OCI-LY7 (cell line): Measurements from ENCODE around the gene VPS37C. TPM values are rescaled to one million over a fixed set of nuclear protein-coding genes. Genes with fewer than 3 reads are reported as not detected.

Experiments
- BruUV-seq: library from RNA; stranded (reverse); fragments of 400-500 nt; replicated peaks from 2 replicates; lab custom pipeline; 2021; lab: Mats Ljungman, UMichigan
- CTCF ChIA-PET: fragments of 300-600 bp; sonication (Branson Sonifier 250); formaldehyde crosslinking; loops from one replicate; lab custom pipeline; 2022; ENCODE audit warnings: antibody characterized with exemption; ENCODE audit not compliant: unreplicated experiment; lab: Charles Lee
- POLR2A ChIA-PET: fragments of 300-600 bp; sonication (Branson Sonifier 250); formaldehyde crosslinking; loops from one replicate; lab custom pipeline; 2022; ENCODE audit warnings: antibody characterized with exemption; lab: Charles Lee
- DNase-seq: peaks from one replicate; pipeline ENCODE4 v3.0.0-alpha.2; 2015; ENCODE audit warnings: low spot score
- H2AFZ ChIP-seq: fragments of 200-600 bp; sonication (generic), shearing (Covaris generic); 2 replicates; pipeline ENCODE4 v1.6.1; 2014; ENCODE audit warnings: mild to moderate bottlenecking, antibody characterized with exemption, low read length, moderate library complexity
- H3K27ac ChIP-seq: fragments of 200-600 bp; sonication (generic); 2 replicates; pipeline ENCODE4 v1.5.1; 2014; ENCODE audit warnings: mixed run types, low read depth, mild to moderate bottlenecking, moderate library complexity, low read length, inconsistent platforms; ENCODE audit not compliant: poor library complexity, severe bottlenecking
- H3K36me3 ChIP-seq: fragments of 200-600 bp; sonication (generic); 2 replicates; pipeline ENCODE4 v1.6.1; 2014; ENCODE audit warnings: mild to moderate bottlenecking, antibody characterized with exemption, low read length, moderate library complexity, mixed read lengths; ENCODE audit not compliant: insufficient read depth
- H3K4me1 ChIP-seq: fragments of 200-600 bp; sonication (generic); 2 replicates; pipeline ENCODE4 v1.5.1; 2014; ENCODE audit warnings: mild to moderate bottlenecking, low read length; ENCODE audit not compliant: insufficient read depth, poor library complexity, severe bottlenecking
- H3K4me2 ChIP-seq: fragments of 200-600 bp; sonication (generic); 2 replicates; pipeline ENCODE4 v1.6.1; 2014; ENCODE audit warnings: mild to moderate bottlenecking, low read length
- H3K4me3 ChIP-seq: fragments of 200-600 bp; sonication (generic); 2 replicates; pipeline ENCODE4 v1.5.1; 2014; ENCODE audit warnings: mild to moderate bottlenecking, low read depth, low read length; ENCODE audit not compliant: poor library complexity, severe bottlenecking
- H3K79me2 ChIP-seq: fragments of 200-600 bp; sonication (generic); 2 replicates; pipeline ENCODE4 v1.6.1; 2016; ENCODE audit warnings: low read depth, mild to moderate bottlenecking, low read length, moderate library complexity, mixed read lengths; ENCODE audit not compliant: insufficient read depth
- H3K9me2 ChIP-seq: fragments of 200-600 bp; sonication (generic); 2 replicates; pipeline ENCODE4 v1.6.1; 2016; ENCODE audit warnings: mild to moderate bottlenecking, low read length, mixed read lengths; ENCODE audit not compliant: insufficient read depth
- H3K9me3 ChIP-seq: fragments of 200-600 bp; sonication (generic); 2 replicates; pipeline ENCODE4 v1.6.1; 2014; ENCODE audit warnings: mild to moderate bottlenecking, mixed run types, low read length, mixed read lengths
- H4K20me1 ChIP-seq: fragments of 200-600 bp; sonication (generic); 2 replicates; pipeline ENCODE4 v1.6.1; 2014; ENCODE audit warnings: mild to moderate bottlenecking, antibody characterized with exemption, low read length, moderate library complexity, mixed read lengths; ENCODE audit not compliant: insufficient read depth
- EZH2phosphoT487 ChIP-seq: fragments of 200-600 bp; sonication (generic); IDR thresholded peaks from 2 replicates; pipeline ENCODE4 v1.6.1; 2018; ENCODE audit warnings: low read depth, borderline replicate concordance, mild to moderate bottlenecking, mixed run types, antibody characterized with exemption, low read length, moderate library complexity, mixed read lengths
- intact Hi-C: fragments of 100-400 bp; cut with micrococcal nuclease; formaldehyde crosslinking; loops from one replicate; pipeline ENCODE4 v1.10.0; 2022; ENCODE audit not compliant: unreplicated experiment
- total RNA-seq, 2 experiments: library from RNA; depleted of rRNA in 1 of 2; stranded (reverse); fragments of >200 nt in 1 of 2; shearing (Covaris generic) in 1 of 2; gene quantifications; 2 replicates each; pipeline ENCODE4 v1.2.3, GENCODE V29; 2014 to 2022
- TF ChIP-seq, protein P1 (sequence below): fragments of 200-600 bp; sonication (generic); conservative IDR thresholded peaks from 2 replicates; pipeline ENCODE4 v1.5.1; 2014; ENCODE audit warnings: mild to moderate bottlenecking, antibody characterized with exemption, low read length, moderate library complexity, mixed read lengths

The VPS37C gene
- total RNA-seq, 2 experiments from 2014 or later, result 10.3 to 12.8 TPM

DNA sequence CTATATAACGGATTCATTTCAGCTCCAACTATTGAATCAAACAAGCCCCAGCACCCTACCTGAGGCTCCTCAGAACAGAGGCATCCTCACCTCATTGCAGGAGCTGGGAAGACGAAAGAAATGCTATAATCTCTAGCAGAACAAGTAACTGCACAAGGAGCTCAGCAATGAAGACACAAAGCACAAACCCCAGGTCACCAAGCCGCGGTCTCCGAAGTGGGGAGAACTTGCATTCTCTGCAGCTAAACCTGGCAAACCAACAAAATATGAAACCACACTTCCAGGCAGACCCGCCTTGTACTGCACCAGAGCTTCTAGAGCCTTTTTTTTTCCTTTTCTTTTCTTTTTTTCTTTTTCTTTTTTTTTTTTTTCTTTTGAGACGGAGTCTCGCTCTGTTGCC is 80.7 kb downstream of the VPS37C start:
- no peaks in the 10 kb centered on the region for H3K9me2 ChIP-seq
- no peak overlapping the region for H3K4me3 ChIP-seq
- no peaks in the 10 kb centered on the region for H3K4me1 ChIP-seq
- H3K4me2 ChIP-seq, result no peak overlapping the region
- no peak for DNase-seq
- intact Hi-C loops, result no loop called here
- H3K36me3 ChIP-seq, result no peaks in the 10 kb centered on the region
- no peaks in the 10 kb centered on the region for H3K79me2 ChIP-seq
- POLR2A ChIA-PET, result interaction anchor here (0.6 to 1.5 kb wide), 3 partner anchors 10 to 1484 kb away, joined by 3 to 5 read pairs (median 5); no protein-coding TSS in a partner anchor
- no TSS peak for BruUV-seq
- H3K27ac ChIP-seq, result no peak overlapping the region
- CTCF ChIA-PET, result interaction anchor here (1.0 kb wide), 1 partner anchor 20 kb away, joined by 3 read pairs; no protein-coding TSS in a partner anchor
- TF ChIP-seq EZH2phosphoT487, result no peak
- TF ChIP-seq, protein P1, sequence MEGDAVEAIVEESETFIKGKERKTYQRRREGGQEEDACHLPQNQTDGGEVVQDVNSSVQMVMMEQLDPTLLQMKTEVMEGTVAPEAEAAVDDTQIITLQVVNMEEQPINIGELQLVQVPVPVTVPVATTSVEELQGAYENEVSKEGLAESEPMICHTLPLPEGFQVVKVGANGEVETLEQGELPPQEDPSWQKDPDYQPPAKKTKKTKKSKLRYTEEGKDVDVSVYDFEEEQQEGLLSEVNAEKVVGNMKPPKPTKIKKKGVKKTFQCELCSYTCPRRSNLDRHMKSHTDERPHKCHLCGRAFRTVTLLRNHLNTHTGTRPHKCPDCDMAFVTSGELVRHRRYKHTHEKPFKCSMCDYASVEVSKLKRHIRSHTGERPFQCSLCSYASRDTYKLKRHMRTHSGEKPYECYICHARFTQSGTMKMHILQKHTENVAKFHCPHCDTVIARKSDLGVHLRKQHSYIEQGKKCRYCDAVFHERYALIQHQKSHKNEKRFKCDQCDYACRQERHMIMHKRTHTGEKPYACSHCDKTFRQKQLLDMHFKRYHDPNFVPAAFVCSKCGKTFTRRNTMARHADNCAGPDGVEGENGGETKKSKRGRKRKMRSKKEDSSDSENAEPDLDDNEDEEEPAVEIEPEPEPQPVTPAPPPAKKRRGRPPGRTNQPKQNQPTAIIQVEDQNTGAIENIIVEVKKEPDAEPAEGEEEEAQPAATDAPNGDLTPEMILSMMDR, result no peak
- H3K9me3 ChIP-seq, result 0 out of 2 replicates have a peak, but pooled peaks cover 4% of the 10 kb centered on the region
- no peak overlapping the region for H2AFZ ChIP-seq
- no peaks in the 10 kb centered on the region for H4K20me1 ChIP-seq

Other genes starting within 250 kb of the VPS37C start
- gene TMEM109, start 247.3 kb downstream of the VPS37C start, total RNA-seq (2014; rRNA removed; shearing (Covaris generic)), result 57.0 and 62.4 TPM in 2 replicates
- 67.8 and 68.6 TPM in 2 replicates for gene TMEM109, start 247.3 kb downstream of the VPS37C start, total RNA-seq (2022)
- 5.0 and 8.9 TPM in 2 replicates for gene TMEM132A, start 237.0 kb downstream of the VPS37C start, total RNA-seq (2014; rRNA removed; shearing (Covaris generic))
- gene TMEM132A, start 237.0 kb downstream of the VPS37C start, total RNA-seq (2022), result 5.5 and 7.5 TPM in 2 replicates
- gene SLC15A3, start 209.2 kb downstream of the VPS37C start, total RNA-seq (2014; rRNA removed; shearing (Covaris generic)), result 7.2 and 12.6 TPM in 2 replicates
- 41.4 and 43.9 TPM in 2 replicates for gene SLC15A3, start 209.2 kb downstream of the VPS37C start, total RNA-seq (2022)
- gene CD6, start 189.7 kb downstream of the VPS37C start, total RNA-seq (2014; rRNA removed; shearing (Covaris generic)), result not detected in 2 replicates
- not detected in 2 replicates for gene CD6, start 189.7 kb downstream of the VPS37C start, total RNA-seq (2022)
- not detected in 2 replicates for gene CD5, start 58.9 kb downstream of the VPS37C start, total RNA-seq (2014; rRNA removed; shearing (Covaris generic))
- gene CD5, start 58.9 kb downstream of the VPS37C start, total RNA-seq (2022), result not detected in 2 replicates
- gene PGA3, start 42.1 kb upstream of the VPS37C start, total RNA-seq (2014; rRNA removed; shearing (Covaris generic)), result not detected in 2 replicates
- not detected in 2 replicates for gene PGA3, start 42.1 kb upstream of the VPS37C start, total RNA-seq (2022)
- not detected in 2 replicates for gene PGA4, start 60.9 kb upstream of the VPS37C start, total RNA-seq (2014; rRNA removed; shearing (Covaris generic))
- not detected in 2 replicates for gene PGA4, start 60.9 kb upstream of the VPS37C start, total RNA-seq (2022)
- gene PGA5, start 79.7 kb upstream of the VPS37C start, total RNA-seq (2014; rRNA removed; shearing (Covaris generic)), result not detected in 2 replicates
- not detected in 2 replicates for gene PGA5, start 79.7 kb upstream of the VPS37C start, total RNA-seq (2022)
- gene VWCE, start 133.9 kb upstream of the VPS37C start, total RNA-seq (2014; rRNA removed; shearing (Covaris generic)), result 0.51 and 0.79 TPM in 2 replicates
- 4.1 and 5.5 TPM in 2 replicates for gene VWCE, start 133.9 kb upstream of the VPS37C start, total RNA-seq (2022)
- 194 and 218 TPM in 2 replicates for gene DDB1, start 171.7 kb upstream of the VPS37C start, total RNA-seq (2014; rRNA removed; shearing (Covaris generic))
- 211 and 225 TPM in 2 replicates for gene DDB1, start 171.7 kb upstream of the VPS37C start, total RNA-seq (2022)
- gene TKFC, start 171.8 kb upstream of the VPS37C start, total RNA-seq (2014; rRNA removed; shearing (Covaris generic)), result 75.3 and 77.8 TPM in 2 replicates
- 166 and 169 TPM in 2 replicates for gene TKFC, start 171.8 kb upstream of the VPS37C start, total RNA-seq (2022)
- gene CYB561A3, start 200.5 kb upstream of the VPS37C start, total RNA-seq (2014; rRNA removed; shearing (Covaris generic)), result 21.7 and 28.1 TPM in 2 replicates
- 58.2 and 63.8 TPM in 2 replicates for gene CYB561A3, start 200.5 kb upstream of the VPS37C start, total RNA-seq (2022)
- 25.8 and 31.1 TPM in 2 replicates for gene TMEM138, start 200.9 kb upstream of the VPS37C start, total RNA-seq (2014; rRNA removed; shearing (Covaris generic))
- gene TMEM138, start 200.9 kb upstream of the VPS37C start, total RNA-seq (2022), result 48.8 and 51.5 TPM in 2 replicates
- gene TMEM216, start 231.2 kb upstream of the VPS37C start, total RNA-seq (2014; rRNA removed; shearing (Covaris generic)), result 0.64 and 1.4 TPM in 2 replicates
- gene TMEM216, start 231.2 kb upstream of the VPS37C start, total RNA-seq (2022), result 1.8 and 2.5 TPM in 2 replicates